D721Med (cell line): Measurements from ENCODE around the gene PLAGL1.

Experiments used
- DNase-seq: peaks from one replicate; pipeline ENCODE4 v3.0.0; 2011; ENCODE audit warnings: low spot score; ENCODE audit not compliant: insufficient read length
- FAIRE-seq: peaks from 2 replicates; lab custom pipeline; 2011; peaks lifted over from hg19 to GRCh38; lab: Jason Lieb, UNC
- TF ChIP-seq, protein P1 (sequence below): IDR thresholded peaks from 2 replicates; pipeline ENCODE4 v1.5.1; 2012; ENCODE audit warnings: mild to moderate bottlenecking, control low read depth; ENCODE audit not compliant: insufficient read depth; ENCODE audit errors: missing control alignments

Gene PLAGL1

GRCh38 chr6:143912671-143913070, 95.4 kb downstream of the PLAGL1 start:
- DNase-seq (no peak), FAIRE-seq (no peak)
- TF ChIP-seq, protein P1, sequence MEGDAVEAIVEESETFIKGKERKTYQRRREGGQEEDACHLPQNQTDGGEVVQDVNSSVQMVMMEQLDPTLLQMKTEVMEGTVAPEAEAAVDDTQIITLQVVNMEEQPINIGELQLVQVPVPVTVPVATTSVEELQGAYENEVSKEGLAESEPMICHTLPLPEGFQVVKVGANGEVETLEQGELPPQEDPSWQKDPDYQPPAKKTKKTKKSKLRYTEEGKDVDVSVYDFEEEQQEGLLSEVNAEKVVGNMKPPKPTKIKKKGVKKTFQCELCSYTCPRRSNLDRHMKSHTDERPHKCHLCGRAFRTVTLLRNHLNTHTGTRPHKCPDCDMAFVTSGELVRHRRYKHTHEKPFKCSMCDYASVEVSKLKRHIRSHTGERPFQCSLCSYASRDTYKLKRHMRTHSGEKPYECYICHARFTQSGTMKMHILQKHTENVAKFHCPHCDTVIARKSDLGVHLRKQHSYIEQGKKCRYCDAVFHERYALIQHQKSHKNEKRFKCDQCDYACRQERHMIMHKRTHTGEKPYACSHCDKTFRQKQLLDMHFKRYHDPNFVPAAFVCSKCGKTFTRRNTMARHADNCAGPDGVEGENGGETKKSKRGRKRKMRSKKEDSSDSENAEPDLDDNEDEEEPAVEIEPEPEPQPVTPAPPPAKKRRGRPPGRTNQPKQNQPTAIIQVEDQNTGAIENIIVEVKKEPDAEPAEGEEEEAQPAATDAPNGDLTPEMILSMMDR: no peak

DNA sequence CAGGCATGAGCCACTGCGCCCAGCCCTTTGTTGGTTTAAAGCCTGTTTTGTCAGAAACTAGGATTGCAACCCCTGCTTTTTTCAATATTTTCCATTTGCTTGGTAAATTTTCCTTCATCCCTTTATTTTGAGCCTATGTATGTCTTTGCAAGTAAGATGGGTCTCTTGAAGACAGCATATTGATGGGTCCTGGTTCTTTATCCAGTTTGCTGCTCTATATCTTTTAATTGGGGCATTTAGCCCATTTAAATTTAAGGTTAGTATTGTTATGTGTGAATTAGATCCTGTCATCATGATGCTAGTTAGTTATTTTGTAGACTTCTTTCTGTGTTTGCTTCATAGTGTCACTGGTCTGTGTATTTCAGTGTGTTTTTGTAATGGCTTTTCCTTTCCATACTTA, 97.0 kb downstream of the PLAGL1 start:
- DNase-seq (no peak), FAIRE-seq (no peak)
- TF ChIP-seq, protein P1: no peak

- FAIRE-seq (no peak), DNase-seq (no peak)
- TF ChIP-seq, protein P1: no peak
These were observed 105.2 kb downstream of the PLAGL1 start for GRCh38 chr6:143902827-143903226.

DNA sequence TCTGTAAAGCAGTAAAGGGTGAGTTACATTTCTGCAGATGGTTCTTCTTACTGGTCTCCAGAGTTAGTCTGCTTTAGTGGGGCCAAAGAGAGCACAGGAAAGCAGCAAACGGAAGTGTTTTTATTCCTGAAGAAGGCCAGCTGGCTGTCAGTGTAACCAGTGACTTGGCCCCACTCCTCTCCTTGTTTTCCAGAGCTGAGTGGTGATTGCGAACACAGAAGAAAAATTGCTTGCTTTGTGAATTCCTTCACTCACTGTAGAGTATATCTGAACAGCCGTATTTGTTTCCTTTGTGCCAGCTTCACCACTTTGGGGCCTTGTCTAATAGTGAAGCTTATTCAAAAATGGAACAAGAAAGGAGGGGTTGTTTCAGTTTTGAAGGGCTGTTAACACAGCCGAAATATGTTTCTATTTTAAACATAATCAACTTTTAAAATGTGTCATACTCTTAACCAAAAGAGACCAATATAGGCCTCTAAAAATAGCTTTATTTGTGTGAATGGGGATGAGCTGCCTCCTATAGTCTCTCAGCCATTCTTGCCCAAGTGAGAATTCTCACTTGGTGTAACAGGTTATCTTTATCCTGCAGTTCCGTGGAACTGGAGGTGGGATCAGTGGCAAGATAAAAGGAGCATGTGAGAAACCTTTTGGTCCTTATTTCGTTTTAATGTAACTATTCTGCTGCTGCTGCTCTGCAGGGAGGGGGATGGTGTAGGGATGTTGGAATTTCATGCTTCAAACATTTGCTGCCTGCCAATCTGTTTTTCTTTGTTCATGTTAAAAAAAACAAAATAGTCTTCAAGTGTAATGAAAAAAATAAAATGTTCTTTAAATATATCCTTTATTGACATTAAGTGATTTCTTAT, 105.9 kb downstream of the PLAGL1 start:
- TF ChIP-seq, protein P1: no peak
- DNase-seq: no peak
- no peak for FAIRE-seq

DNA sequence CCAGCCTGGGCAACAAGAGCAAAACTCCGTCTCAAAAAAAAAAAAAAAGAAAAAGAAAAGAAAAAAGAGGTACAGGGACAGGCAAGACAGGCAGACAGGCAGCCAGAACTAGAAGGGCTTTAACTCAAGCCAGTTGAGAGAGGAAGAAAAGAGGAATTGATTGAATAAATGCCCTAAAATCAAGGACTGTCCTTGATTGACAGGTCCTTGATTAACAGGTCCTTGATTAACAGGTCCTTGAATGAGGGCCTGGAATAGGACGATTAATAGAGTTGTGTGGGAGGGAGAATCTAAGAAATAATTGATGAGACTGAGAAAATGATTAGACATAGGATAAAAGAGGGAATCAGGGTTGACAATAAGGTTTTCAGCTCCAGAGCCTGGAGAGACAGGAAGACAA, 107.7 kb downstream of the PLAGL1 start:
- FAIRE-seq (no peak), DNase-seq (no peak)
- TF ChIP-seq, protein P1: no peak

DNA sequence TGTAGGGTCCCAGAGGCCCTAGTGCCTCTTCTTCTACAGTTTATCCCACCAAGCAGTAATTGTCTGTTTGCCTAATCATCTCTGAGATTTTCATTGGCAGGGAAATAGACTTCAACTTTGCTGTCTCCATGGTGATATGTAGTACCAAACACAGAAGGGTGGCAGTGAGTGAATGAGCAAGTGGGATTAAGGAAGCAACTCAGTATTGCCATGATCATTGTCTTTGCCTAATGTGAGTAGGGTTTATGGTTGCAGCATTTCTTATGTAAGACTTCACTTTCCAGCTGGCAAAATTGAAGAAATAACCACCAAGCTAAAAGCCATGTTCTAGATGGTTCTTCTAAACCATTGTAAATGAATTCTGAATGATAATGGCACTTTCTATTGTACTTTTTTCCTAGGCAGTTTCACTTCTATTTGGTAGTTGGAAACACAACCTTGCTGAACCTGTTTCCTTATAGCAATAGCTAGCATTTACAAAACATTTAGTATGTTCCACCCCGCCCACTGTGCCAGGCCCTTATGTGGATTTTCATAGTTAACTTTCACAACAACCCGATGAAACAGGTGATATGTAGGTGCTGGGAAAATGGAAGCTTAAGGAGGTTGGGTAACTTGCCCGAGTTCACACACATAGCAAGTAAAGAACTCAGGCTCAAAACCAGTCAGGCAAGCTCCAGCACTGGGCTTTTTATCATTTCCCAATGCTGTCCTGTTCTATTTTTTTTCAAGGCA, 111.8 kb downstream of the PLAGL1 start:
- TF ChIP-seq, protein P1: no peak
- FAIRE-seq: no peak
- DNase-seq: no peak
